ENCODE measurements around the gene ZNF438.

- TF ChIP-seq EZH2 (IDR thresholded peaks at IDR 0.05; ENCODE audit: borderline replicate concordance, low read length) (no peak), CTCF (conservative IDR thresholded peaks at IDR 0.05 in 1 of 2, IDR thresholded peaks at IDR 0.05 in 1 of 2; ENCODE audit: extremely low read depth in 1 of 2, insufficient read depth in 1 of 2, low read depth in 1 of 2, low read length in 2 of 2) (no peak)
Observed at GRCh38 chr10:31004611-31005193, 27.0 kb downstream of the ZNF438 start.
